Measurements from ENCODE around the gene MRTFB. TPM values are rescaled to one million over a fixed set of nuclear protein-coding genes. Genes with fewer than 3 reads are reported as not detected.

The MRTFB gene
- total and polyA plus RNA-seq, 11 donors, result 8.0 to 38.3 (median 25.3) TPM

DNA sequence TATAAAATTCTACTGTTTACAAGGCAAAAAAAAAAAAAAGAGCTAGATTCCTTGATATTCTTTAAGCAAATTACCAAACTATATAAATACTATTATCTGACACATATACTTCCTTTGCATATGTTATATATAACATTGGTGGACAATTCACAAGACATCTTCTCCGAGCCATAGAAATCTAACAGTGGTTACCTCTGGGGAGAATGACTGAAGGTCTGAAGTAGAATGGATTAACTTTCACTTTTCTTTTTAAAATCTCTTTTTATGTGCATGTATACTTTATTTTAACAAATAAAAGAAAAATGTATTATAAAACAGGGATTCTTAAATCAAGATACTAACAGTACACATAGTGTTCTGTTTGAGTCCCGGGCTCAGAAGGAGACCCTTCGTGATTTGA is 131.0 kb downstream of the MRTFB start:
- WGBS, 4 donors, result 56 to 81% (median 71%) methylated on average over 3 of the region's 3 CpGs
- ATAC-seq (no peak), DNase-seq (no peak)
- H3K36me3 ChIP-seq, result no peaks in the 10 kb centered on the region
- H3K9me3 ChIP-seq, result peaks cover 0 to 6% (median 0%) of the 10 kb centered on the region in 12 donors
- peak overlapping the region in 8 of 12 donors; percentile 8 to 69 (median 34) for H3K27ac ChIP-seq
- intact Hi-C loops (cut with DNase I), result loop anchor here in 1 of 10 donors (10.0 kb wide), 1 partner anchor 63 kb away; no protein-coding TSS in a partner anchor
- peaks cover 0 to 39% (median 15%) of the 10 kb centered on the region in 12 donors for H3K4me1 ChIP-seq
- no peak for TF ChIP-seq POLR2A (IDR thresholded peaks at IDR 0.05)
- TF ChIP-seq CTCF (IDR thresholded peaks at IDR 0.05), result no peak
- peak overlapping the region in 9 of 12 donors; percentile 2 to 50 (median 27) for H3K4me3 ChIP-seq
- no peaks in the 10 kb centered on the region for H3K27me3 ChIP-seq

DNA sequence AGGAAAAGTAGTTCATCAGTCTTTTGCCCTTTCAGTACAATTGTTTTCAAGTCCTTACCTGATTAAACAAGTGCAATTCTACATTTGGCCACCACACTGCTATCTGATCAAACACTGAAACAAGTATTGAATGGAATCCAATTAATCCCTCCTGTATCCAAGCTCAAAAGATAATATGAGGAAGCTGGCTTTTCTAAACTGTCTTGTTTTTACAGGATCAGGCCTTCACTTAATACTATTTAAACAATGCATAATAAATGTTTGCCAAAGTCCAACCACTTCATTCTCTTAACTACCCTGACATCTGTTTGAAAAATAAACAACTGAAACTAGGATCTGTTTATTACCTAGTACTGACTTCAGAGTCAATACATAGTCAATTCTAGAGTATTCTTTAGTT is 131.6 kb downstream of the MRTFB start:
- no peaks in the 10 kb centered on the region for H3K27me3 ChIP-seq
- peaks cover 0 to 5% (median 0%) of the 10 kb centered on the region in 12 donors for H3K9me3 ChIP-seq
- DNase-seq (no peak), ATAC-seq (peak in 2 of 4 donors; percentile 34 to 57)
- H3K36me3 ChIP-seq, result no peaks in the 10 kb centered on the region
- H3K4me3 ChIP-seq, result peak overlapping the region in 8 of 12 donors; percentile 13 to 50 (median 28)
- peak overlapping the region in 9 of 12 donors; percentile 11 to 69 (median 31) for H3K27ac ChIP-seq
- H3K4me1 ChIP-seq, result peaks cover 0 to 38% (median 14%) of the 10 kb centered on the region in 12 donors
- TF ChIP-seq POLR2A (IDR thresholded peaks at IDR 0.05) (no peak), CTCF (IDR thresholded peaks at IDR 0.05) (peak in 9 of 12 donors; percentile 12 to 66 (median 43))
- intact Hi-C loops (cut with DNase I), result loop anchor here in 1 of 10 donors (10.0 kb wide), 1 partner anchor 62 kb away; no protein-coding TSS in a partner anchor

DNA sequence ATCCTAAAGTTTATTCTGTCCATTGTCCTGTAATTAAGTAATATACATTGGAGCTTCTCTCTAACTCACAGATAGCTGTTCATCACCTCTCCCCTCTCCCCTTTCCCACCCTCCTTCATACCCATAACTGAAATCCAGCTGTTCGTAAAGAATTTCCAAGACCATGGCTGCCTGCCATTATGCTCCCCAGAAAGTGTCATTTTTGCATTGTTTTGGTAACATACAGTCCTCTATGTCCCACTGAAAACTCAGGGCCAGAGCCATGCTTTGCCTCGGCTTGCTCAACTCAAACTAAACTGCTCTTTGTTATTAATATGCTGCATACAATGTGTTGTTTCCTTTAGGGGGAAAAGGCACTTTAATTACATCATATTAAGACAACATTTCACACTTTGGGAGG is 132.0 kb downstream of the MRTFB start:
- H3K4me1 ChIP-seq, result peaks cover 0 to 34% (median 14%) of the 10 kb centered on the region in 12 donors
- ATAC-seq, result no peak
- peak overlapping the region in 10 of 12 donors; percentile 11 to 69 (median 24) for H3K27ac ChIP-seq
- WGBS, 4 donors, result 60 to 75% (median 68%) methylated on average over 2 of the region's 2 CpGs
- TF ChIP-seq POLR2A (IDR thresholded peaks at IDR 0.05) (no peak), CTCF (IDR thresholded peaks at IDR 0.05) (no peak)
- intact Hi-C loops (cut with DNase I), result loop anchor here in 1 of 10 donors (10.0 kb wide), 1 partner anchor 62 kb away; no protein-coding TSS in a partner anchor
- H3K4me3 ChIP-seq, result no peak overlapping the region
- no peaks in the 10 kb centered on the region for H3K27me3 ChIP-seq
- peaks cover 0 to under 1% (median 0%) of the 10 kb centered on the region in 12 donors for H3K9me3 ChIP-seq
- no peaks in the 10 kb centered on the region for H3K36me3 ChIP-seq
- no peak for DNase-seq

- ATAC-seq (no peak), DNase-seq (no peak)
- Histone ChIP-seq H3K4me3 (no peak overlapping the region), H3K27ac (no peak overlapping the region), H3K9me3 (no peaks in the 10 kb centered on the region), H3K36me3 (peaks cover 0 to 4% (median 0%) of the 10 kb centered on the region in 9 donors), H3K27me3 (no peaks in the 10 kb centered on the region), H3K4me1 (peaks cover 0 to 23% (median 12%) of the 10 kb centered on the region in 12 donors)
- intact Hi-C loops (cut with DNase I), result loop anchor here in 1 of 10 donors (10.0 kb wide), 1 partner anchor 59 kb away; no protein-coding TSS in a partner anchor
- whole genome bisulfite sequencing, 4 donors, result 51 to 70% (median 68%) methylated on average over 3 of the region's 3 CpGs
- TF ChIP-seq POLR2A (IDR thresholded peaks at IDR 0.05) (no peak), CTCF (IDR thresholded peaks at IDR 0.05) (no peak)
These were observed 134.5 kb downstream of the MRTFB start for GRCh38 chr16:14205666-14206065.
